Superior temporal gyrus (tissue), 1 donor: ENCODE data around the gene E2F1.
A peak's percentile ranks its signal among the peaks of the same experiment; 100 is the strongest.
"Not testable (repeated sequence)": the region's sequence is repeated elsewhere in the genome, so short reads cannot be mapped to it uniquely, and the experiment has no call there.

Experiments
- DNase-seq: peaks from one replicate; pipeline ENCODE4 v3.0.0-alpha.2; 2016; ENCODE audit errors: extremely low spot score

Gene E2F1

DNA sequence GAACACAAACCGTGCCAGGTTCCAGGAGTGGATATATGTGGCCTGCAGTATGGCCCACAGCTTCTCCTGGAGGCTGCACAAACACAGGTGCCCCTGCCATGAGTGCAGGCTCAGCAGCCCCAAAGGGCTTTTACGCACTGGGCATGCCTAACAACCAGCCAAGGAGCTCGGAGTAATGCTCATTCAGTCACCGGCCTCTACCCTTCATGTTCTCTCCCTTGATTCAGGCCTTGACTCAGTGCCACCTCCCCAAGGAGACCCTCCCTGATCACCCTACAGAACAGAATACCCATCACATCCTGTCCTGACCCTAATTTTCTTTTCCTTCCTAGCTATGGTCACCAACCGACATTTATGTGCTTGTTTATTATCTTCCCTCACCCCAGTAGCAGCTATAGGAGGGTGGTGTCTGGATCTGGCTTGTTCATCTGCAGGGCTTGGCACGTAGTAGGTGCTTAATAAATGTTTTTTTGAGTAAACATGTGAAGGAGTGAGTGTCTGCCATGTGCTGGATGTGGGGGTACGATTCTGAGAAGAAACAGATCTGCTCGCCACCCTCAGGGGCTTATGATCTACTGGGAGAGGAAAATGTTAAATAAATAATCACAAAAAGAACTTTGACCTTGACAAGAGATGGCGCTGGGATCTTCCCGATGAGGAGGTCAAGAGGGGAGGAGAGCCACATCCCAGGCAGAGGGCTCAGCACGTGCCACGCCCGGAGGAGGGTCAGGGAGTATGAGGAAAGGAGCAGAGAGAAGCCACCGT, 24.7 kb upstream of the E2F1 start:
- DNase-seq, result no peak

DNA sequence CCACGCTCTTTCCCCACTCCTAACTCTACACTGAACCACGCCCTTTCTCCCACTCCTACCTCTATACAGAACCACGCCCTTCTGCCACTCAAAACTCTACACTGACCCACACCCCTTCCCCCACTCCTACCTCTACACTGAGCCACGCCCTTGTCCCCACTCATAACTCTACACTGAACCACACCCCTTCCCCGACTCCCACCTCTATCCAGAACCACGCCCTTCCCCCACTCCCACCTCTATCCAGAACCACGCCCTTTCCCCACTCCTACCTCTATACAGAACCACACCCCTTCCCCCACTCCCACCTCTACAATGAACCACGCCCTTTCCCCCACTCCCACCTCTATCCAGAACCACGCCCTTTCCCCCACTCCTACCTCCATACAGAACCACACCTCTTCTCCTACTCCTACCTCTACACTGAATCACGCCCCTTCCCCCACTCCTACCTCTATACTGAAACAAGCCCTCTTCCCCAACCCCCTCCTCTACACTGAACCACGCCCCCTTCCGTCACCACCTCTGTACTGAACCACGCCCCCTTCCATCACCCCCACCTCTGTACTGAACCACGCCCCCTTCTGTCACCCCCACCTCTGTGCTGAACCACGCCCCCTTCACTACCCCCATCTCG, 23.8 kb upstream of the E2F1 start:
- DNase-seq, result no peak

GRCh38 chr20:33709398-33709797, 23.2 kb upstream of the E2F1 start:
- no peak for DNase-seq

GRCh38 chr20:33707668-33708067, 21.5 kb upstream of the E2F1 start:
- DNase-seq, result no peak

DNA sequence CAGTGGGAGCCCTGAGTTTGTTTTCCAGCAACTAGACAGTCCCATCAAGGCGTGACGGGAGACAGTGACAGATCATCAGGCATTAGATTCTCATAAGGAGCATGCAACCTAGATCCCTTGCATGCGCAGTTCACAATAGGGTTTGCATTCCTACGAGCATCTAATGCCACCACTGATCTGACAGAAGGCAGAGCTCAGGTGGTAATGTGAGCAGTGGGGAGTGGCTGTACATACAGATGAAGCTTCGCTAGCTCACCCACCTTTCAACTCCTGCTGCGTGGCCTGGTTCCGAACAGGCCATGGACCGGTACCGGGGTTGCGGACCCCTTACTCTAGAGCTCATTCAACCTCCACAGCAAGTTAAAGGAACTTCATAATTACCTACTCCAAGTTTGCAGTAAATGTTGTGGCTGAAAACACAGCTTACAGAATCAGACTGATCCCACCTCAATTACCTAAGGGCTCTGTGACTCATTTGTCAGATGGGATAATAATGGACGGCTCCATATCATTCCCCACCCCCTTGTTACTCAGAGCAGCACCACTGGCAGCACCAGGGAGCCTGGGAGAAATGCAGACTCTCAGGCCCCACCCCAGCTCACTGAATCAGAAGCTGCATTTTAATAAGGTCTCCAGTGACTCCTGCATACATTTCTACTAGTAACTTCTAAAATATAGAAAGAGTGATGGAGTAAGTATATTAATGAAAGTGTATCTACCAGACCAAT, 18.2 kb upstream of the E2F1 start:
- no peak for DNase-seq

DNA sequence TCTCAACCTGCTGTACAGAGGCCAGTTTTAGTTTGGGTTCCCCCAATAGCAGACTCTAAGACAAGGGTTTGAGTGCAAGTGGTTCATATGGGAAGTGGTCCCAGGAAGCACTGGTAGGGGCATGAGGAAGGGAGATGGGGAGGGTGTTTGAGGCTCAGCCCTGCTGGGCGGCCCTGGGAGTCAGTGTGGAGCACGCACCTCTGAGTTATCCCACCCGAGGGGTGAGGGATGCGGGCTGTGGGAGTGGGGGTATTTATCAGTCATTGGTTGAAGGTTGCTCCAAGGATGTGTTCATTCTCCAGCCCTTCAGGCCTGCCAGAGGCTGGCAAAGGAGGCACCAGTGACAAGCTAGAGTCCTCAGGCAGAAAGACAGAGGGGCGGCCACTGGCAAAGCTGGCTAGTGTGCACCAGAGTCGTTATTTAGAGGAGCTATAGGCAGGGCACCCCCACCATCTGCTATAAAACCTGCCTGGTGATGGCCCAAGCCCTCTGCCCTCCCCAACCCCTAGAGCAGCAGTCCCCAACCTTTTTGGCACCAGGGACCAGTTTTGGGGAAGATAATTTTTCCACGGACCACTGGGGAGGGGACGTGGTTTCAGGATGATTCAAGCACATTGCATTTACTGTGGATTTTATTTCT, 17.4 kb upstream of the E2F1 start:
- DNase-seq, result no peak

GRCh38 chr20:33702861-33703260, 16.7 kb upstream of the E2F1 start:
- DNase-seq, result peak; percentile 70

GRCh38 chr20:33701629-33702450, 15.7 kb upstream of the E2F1 start:
- no peak for DNase-seq

DNA sequence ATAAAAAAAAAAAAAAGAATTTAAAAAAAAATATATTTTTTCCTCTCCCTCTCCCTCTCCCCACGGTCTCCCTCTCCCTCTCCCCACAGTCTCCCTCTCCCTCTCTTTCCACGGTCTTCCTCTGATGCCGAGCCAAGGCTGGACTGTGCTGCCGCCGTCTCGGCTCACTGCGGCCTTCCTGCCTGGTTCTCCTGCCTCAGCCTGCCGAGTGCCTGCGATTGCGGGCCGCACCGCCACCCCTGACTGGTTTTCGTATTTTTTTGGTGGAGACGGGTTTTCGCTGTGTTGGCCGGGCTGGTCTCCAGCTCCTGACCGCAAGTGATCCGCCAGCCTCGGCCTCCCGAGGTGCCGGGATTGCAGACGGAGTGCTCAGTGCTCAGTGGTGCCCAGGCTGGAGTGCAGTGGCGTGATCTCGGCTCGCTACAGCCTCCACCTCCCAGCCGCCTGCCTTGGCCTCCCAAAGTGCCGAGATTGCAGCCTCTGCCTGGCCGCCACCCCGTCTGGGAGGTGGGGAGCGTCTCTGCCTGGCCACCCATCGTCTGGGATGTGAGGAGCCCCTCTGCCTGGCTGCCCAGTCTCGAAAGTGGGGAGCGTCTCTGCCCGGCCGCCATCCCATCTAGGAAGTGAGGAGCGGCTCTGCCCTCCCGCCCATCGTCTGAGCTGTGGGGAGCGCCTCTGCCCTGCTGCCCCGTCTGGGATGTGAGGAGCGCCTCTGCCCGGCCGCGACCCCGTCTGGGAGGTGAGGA, 14.7 kb upstream of the E2F1 start:
- not testable (repeated sequence) for DNase-seq

DNA sequence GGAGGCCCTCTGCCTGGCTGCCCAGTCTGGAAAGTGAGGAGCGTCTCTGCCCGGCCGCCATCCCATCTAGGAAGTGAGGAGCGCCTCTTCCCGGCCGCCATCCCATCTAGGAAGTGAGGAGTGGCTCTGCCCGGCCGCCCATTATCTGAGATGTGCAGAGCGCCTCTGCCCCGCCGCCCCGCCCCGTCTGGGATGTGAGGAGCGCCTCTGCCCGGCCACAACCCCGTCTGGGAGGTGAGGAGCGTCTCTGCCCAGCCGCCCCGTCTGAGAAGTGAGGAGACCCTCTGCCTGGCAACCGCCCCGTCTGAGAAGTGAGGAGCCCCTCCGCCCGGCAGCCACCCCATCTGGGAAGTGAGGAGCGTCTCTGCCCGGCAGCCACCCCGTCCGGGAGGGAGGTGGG, 12.8 kb upstream of the E2F1 start:
- not testable (repeated sequence) for DNase-seq

GRCh38 chr20:33697129-33697528, 10.9 kb upstream of the E2F1 start:
- peak; percentile 85 for DNase-seq

GRCh38 chr20:33696448-33696847, 10.3 kb upstream of the E2F1 start:
- no peak for DNase-seq

- DNase-seq, result peak; percentile 8
Measured at GRCh38 chr20:33694639-33695012, 8.4 kb upstream of the E2F1 start.

DNA sequence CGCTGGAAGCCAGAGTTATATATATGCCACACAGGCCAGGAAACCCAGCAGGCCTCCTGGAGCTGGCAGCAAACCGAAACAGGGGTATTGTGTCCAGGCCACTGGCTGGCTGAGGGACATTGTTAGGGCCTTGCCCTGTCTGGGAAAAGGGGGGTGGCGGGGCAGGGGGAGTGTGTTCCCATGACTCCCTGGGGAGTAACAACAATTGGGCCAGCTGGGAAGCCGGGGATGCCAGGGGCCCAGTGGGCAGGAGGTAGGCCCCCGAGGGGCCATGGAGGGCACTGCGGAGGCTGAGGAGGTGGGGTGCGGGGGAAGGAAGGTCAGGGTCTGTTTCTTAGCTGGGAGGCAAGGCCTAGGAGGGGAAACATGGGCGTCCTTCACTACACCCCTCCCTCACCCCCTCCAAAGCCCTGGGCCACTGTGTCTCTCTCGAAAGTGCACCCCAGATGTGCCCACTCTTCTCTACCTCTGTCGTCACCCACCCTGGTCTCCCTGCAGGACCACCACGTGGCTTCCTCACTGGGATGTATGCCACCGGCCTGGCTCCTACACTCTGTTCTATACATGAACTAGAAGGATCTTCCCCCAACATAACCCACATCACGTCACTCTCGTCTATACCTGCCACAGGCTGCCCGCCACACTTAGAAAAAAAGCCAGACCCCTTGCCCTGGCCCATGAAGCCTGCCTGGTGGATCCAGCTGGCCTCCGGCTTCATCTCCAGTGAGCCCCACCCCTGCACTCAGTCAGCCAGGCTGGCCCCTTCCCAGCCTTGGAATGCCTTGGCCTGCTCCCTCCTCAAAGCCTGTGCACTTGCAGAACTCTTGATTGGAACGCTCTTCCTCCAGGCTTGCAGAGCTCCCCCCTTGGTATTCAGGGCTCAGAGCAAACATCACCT, 7.8 kb upstream of the E2F1 start:
- peak; percentile 80 for DNase-seq

DNA sequence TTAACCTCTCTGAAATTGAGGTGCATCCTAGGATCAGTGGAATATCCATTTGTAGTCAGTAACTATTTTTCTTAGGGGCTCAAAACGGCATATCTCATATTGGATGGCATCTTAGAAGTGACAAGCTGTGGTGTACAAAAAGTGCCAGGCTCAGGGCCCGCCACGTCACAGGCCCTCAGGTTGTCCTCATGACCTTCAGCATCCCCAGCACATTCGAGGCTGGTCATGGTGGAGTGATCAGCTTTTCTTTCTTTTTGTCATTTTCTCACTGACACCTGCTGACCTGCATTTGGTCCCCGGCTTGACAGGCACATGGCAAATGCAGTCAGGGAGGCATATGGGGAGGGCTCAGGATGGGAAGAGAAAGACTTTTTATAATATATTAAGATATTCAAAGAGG, 7.1 kb upstream of the E2F1 start:
- DNase-seq, result no peak

DNA sequence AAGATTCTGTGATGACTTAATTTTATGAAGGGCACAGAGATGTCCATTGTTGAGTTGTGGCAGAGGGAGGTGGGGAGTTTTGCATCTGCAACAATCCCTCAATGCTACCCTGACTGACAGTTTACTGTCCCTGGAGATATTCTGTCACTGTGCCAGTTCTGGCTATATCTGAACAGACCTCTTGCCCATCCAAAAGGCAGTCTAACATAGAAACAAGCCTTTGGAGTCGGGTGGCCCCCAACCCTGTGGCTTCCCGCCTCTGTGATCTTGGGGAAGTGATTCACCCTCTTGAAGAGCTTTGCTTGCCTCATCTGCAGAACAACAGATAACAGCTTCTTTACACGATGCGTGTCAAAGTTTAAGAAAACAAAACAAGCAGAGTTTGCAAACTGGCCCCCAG, 3.8 kb upstream of the E2F1 start:
- peak; percentile 80 for DNase-seq

- no peak for DNase-seq
Measured at GRCh38 chr20:33689493-33689892, 3.3 kb upstream of the E2F1 start.

GRCh38 chr20:33688938-33689424, 2.8 kb upstream of the E2F1 start:
- no peak for DNase-seq
